GM18519 (cell line): ENCODE measurements around the gene NAE1.
"Not testable (repeated sequence)": the region's sequence is repeated elsewhere in the genome, so short reads cannot be mapped to it uniquely, and the experiment has no call there.

Experiments used
- ATAC-seq: cut with Tn5 transposase; IDR thresholded peaks from one replicate; pipeline ENCODE4 v1.9.1; 2021; ENCODE audit warnings: mild to moderate bottlenecking, moderate library complexity; ENCODE audit not compliant: unreplicated experiment, low FRiP score

NAE1 gene

DNA sequence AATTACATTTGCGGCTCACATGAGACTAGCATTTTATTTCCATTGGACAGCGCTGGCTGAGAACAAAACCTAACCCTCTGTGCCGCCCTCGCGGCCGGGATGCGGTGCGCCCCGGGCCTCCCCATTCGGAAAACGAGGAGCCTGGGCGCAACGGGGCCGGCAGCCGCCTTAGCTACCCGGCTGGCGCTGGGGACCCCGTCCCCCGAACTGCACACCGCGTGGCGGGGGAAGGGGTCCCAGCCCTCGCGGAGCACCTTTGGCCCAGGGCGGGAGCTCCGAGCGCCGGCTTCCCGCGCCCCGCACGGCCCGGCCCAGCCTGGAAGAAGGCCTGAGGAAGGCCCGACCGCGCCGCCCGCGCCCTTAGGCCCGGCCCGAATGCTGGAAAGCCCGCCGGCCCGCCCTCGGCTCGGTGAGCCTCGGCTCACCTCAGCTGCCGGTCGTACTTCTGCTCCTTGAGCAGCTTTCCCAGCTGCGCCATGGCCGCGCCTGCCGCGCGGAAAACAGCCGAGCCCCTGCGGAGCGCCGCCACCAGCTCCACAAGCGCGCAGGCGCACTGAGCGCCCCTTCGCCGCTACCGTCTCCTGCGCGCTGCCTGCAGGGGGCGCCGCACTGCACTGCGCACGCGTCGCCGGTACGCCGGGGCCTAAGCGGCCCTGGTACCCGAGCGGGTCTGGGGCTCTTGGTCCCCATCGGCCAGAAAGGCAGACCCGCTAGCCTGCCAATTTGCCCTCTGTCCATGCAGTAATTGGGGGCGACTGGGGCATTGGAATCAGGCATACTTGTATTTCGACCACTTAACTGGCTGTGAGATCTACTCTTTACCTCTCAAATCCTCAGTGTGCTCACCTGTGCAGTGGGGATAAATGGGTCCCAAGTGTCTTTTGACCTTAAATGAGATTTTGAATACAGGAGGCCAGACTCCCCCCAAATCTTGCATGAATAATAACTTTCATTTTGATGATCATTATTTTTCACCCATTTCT lies at the start of gene NAE1:
NAE1 (minus strand) TSS at position 555 of the 983 bp plus-strand sequence; CDS start at position 478, 77 bp downstream.
- peak; percentile 91 for ATAC-seq

DNA sequence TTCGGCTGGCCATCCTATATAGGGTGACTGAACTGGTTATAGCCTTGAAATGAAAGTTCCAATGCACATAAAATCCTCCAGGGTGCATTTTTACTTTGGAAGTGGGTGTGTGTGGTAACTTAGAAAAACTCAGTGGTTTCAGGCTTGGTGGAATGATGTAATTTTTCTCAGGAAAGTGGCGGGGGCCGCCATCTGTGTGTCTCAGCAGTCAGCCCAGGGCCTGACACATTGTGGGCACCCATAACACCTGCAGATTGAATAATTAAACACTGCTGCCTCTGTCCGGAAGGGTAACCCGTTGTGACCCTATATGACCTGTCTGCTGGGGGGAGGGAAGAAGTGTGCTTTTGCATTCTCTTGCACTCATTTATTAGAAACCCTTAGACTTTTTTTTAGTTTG lies 47.3 kb upstream of the NAE1 start:
- no peak for ATAC-seq

GRCh38 chr16:66874079-66874775 lies 43.5 kb upstream of the NAE1 start:
- ATAC-seq = no peak

- no peak for ATAC-seq
Measured at GRCh38 chr16:66873685-66874055, 42.9 kb upstream of the NAE1 start.

- ATAC-seq = peak; percentile 72
Measured at GRCh38 chr16:66872943-66873684, 42.3 kb upstream of the NAE1 start.

DNA sequence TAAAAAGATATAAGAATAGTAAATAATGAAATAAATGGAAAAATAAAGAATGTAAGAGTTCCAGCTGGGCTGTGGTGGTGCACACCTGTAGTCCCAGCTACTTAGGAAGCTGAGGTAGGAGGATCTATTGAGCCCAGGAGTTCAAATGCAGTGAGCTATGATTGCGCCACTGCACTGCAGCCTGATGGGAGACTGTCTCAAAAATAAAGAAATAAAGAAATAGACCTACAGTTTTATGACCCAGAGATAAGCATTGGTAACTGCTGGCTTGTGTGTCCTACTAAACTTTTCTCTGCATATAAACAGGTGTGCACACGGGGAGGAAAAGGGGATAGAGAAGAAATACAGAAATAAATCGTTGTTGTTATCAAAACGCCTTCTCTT lies 41.8 kb upstream of the NAE1 start:
- no peak for ATAC-seq

GRCh38 chr16:66871840-66872239 lies 41.1 kb upstream of the NAE1 start:
- no peak for ATAC-seq

- not testable (repeated sequence) for ATAC-seq
Measured at GRCh38 chr16:66871363-66871762, 40.6 kb upstream of the NAE1 start.

DNA sequence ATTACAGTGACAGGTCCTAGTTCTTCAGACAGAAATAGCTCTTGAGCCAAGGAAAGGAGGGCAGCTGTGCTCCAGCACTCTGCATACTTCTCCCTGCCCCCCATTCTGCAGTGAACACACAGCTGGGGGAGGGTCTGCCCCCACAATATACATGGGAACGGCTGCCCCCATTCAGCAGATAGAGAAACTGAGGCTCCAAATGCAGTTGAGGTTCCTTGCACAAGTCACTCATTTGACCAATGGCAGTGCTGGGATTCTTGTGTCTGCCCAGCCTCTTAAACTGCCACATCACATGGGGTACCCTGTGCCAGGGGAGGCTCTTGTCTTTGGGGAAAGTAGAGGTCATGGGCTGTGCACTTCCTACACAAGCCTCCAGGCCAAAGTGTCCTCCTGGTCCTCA lies 38.6 kb upstream of the NAE1 start:
- ATAC-seq = no peak

GRCh38 chr16:66863707-66864106 lies 32.9 kb upstream of the NAE1 start:
- ATAC-seq = no peak

GRCh38 chr16:66862023-66862520 lies 31.3 kb upstream of the NAE1 start:
- no peak for ATAC-seq

- ATAC-seq = no peak
Measured at GRCh38 chr16:66859397-66860068, 28.8 kb upstream of the NAE1 start.

DNA sequence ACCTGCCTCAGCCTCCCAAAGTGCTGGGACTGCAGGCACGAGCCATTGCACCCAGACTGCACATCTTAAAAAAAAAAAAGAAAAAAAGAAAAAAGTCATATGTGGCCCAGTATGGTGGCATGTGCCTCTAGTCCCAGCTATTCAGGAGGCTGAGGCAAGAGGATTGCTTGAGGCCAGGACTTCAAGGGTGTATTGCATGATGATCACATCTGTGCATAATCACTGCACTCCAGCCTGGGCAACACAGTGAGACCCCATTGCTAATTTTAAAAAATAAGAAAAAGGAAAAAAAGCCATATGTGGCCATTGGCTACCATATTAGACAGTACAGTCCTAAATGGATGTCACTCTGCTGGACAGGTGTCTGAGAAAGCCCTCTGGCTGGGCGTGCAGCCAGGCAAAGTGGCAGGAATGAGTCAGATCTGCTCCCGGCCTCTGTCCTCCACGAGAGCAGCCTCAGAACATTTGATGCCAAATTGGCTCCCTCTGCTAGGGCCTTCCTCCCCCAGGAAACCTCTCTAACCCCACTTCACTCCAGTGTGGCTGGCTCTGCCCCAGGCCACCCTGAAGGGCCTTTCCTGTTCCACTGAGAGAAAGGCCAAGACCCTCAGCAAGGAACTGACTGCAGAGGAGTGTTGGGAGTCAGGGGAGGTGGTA lies 28.1 kb upstream of the NAE1 start:
- no peak for ATAC-seq

GRCh38 chr16:66857437-66857836 lies 26.7 kb upstream of the NAE1 start:
- ATAC-seq = no peak

DNA sequence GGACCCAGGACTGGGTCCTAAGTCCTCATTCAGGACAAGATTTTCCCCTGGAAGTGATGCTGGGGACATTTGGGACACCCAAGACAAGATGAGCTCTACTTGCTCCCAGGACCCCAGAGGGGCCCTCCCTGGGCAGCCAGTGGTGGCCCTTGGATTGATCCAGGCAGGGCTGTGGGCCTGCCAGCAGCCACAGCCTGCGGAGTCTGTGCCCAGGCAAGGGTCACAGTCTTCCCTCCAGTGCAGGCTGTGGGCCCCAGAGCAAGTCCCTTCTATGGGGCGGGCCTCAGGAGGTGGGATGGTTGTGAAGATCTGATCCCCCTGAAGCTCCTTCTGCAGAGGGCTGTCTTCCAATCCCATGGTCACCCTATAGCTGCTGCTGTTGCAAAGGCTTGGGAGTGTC lies 26.0 kb upstream of the NAE1 start:
- no peak for ATAC-seq

- ATAC-seq = no peak
Measured at GRCh38 chr16:66856184-66856730, 25.5 kb upstream of the NAE1 start.

- no peak for ATAC-seq
Measured at GRCh38 chr16:66853261-66854139, 22.7 kb upstream of the NAE1 start.

DNA sequence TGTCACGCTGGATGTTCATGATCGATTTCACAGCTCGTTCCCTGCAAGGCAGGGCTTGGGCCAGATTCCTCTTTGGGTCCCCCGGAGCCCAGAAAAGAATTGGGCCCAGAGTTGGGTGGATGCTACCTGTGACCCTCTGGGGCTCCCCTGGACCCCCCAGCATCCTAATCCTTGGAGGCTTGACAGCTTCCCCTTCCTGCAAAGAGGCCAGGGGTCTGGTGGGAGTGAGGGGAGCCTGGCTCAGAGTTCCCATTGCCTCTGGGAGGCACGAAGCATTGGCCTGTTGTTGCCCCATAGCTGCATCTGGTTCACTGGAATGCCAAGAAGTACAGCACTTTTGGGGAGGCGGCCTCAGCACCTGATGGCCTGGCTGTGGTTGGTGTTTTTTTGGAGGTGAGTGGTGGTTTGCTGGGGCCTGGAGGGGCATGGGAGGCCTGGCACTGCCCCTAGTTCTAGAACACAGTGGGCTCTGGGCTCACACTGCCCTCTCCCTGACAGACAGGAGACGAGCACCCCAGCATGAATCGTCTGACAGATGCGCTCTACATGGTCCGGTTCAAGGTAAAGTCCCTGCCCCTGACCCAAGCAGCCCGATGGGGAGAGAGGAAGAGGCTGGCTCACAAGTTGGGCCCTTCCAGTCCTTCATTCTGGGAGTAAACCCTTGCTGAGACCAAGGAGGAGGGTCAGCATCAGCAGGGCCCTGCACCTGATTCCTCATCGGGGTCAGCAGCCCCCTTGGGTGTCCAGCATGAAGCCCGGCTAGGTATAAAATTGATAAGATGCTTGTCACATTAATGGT lies 20.6 kb upstream of the NAE1 start:
- ATAC-seq = no peak
